Astrocyte of the cerebellum (primary cell): ENCODE data around the gene PTGDS.

Experiments used
- DNase-seq: peaks from one replicate; pipeline ENCODE4 v3.0.0-alpha.2; 2011; ENCODE audit warnings: low read depth
- H3K4me3 ChIP-seq: 2 replicates; pipeline ENCODE4 v1.5.1; 2011; ENCODE audit warnings: mild to moderate bottlenecking, low read depth, low read length, moderate library complexity
- in situ Hi-C: cut with HindIII; loops from 2 replicates; pipeline ENCODE4 v1.10.0; 2017; ENCODE audit warnings: low sequenced_read_pairs
- TF ChIP-seq, protein P1 (sequence below): IDR thresholded peaks from 2 replicates; pipeline ENCODE4 v1.5.1; 2012; ENCODE audit warnings: low read length, low read depth, moderate library complexity, mild to moderate bottlenecking; ENCODE audit errors: missing control alignments

Gene PTGDS

DNA sequence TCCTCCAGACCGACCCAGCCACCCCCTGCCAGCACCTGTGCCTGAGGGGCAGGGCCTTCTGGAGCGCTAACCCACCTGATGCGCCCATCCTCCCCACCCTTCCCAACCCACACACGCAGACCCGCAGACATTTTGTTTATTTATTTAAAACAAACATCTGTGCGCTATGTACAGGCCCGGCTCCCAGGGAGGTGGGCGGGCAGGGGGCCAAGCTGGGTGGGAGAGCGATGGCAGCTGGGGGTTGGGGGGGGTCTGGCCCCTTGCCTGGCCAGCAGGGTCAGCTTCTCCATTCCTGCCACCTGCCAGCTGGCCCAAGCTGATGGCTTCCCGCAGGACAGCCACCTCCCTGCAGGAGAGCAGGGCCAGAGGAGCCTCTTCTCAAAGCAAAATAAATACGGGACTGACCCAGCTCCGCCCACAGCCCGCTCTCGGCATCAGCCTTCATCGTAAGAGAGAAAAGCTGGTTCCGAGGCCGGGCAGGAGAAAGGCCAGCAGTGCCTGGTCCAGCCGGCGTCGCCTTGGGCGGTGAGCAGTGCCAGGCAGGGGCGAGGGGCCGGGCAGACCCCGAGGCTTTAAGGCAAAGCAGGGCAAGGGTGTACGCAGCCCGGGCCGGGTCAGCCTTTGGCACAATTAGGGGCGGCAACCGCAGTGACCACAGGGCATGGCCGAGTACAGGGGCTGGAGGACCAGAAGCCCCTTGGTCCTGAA is 30.0 kb downstream of the PTGDS start:
- no peak for DNase-seq
- no peak overlapping the region for H3K4me3 ChIP-seq
- TF ChIP-seq, protein P1, sequence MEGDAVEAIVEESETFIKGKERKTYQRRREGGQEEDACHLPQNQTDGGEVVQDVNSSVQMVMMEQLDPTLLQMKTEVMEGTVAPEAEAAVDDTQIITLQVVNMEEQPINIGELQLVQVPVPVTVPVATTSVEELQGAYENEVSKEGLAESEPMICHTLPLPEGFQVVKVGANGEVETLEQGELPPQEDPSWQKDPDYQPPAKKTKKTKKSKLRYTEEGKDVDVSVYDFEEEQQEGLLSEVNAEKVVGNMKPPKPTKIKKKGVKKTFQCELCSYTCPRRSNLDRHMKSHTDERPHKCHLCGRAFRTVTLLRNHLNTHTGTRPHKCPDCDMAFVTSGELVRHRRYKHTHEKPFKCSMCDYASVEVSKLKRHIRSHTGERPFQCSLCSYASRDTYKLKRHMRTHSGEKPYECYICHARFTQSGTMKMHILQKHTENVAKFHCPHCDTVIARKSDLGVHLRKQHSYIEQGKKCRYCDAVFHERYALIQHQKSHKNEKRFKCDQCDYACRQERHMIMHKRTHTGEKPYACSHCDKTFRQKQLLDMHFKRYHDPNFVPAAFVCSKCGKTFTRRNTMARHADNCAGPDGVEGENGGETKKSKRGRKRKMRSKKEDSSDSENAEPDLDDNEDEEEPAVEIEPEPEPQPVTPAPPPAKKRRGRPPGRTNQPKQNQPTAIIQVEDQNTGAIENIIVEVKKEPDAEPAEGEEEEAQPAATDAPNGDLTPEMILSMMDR = no peak
- in situ Hi-C loops = no loop called here

DNA sequence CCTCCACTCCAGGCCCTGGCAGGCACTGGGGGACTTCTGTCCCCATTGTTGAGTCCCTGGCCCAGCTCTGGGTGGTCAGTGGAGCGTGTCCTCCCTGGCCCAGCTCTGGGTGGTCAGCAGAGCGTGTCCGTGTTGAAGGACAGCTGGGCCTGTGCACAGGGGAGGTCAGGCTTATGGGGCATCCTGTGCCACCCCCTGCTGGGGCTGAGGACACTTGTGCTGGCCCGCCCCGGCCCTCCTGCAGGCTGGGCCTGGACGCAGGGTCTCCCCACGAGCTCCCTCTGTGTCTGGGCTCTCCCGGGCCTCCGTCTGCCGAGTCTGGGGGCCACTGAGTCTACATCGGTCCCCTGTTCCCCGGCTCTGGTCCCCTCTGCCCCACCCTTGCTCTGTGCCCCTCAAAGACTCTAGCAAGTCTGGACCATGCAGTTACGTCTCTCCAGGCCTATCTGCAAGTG is 30.5 kb downstream of the PTGDS start:
- in situ Hi-C loops = no loop called here
- no peak overlapping the region for H3K4me3 ChIP-seq
- TF ChIP-seq, protein P1 = no peak

DNA sequence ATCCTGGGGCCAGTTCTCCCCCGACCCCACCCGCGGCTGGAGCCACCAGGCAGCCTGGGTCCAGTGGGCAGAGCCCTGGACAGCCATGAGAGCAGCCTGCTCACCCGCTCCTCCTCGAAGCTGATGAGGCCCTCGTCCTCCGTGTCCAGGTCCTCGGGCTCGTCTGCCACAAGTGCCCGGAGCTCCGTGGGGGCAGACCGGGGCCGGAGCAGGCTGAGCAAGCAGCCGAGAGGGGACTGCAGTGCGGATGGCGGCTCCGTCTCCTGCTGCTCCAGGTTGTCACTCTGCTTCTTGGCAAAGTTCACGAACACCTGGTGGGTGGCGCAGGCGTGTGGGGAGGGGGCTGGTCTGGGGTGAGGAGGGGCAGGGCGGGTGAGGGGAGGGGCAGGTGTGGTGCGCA is 31.0 kb downstream of the PTGDS start:
- no peak overlapping the region for H3K4me3 ChIP-seq
- in situ Hi-C loops = no loop called here
- no peak for DNase-seq
- TF ChIP-seq, protein P1 = no peak

More for the DNA sequence above, 30.5 kb downstream of the PTGDS start:
- DNase-seq = no peak

DNA sequence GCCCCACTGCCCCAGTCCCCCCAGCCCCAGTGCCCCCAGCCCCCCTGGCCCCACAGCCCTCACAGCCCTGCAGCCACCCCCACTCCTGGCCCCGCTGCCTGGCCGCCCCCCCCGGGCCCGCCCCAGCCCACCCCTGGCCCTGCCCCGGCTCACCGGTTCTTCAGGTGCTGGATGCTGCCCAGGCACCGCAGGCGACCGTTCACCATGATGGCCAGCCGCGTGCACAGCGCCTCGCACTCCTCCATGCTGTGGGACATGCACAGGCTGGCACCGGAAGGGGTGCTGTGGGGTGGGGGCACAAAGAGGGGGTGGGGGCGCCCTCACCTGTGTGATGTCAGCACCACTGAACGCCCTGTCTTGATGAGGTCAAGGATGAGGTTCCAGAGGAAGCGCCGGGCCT is 31.9 kb downstream of the PTGDS start:
- in situ Hi-C loops = no loop called here
- TF ChIP-seq, protein P1 = no peak
- H3K4me3 ChIP-seq = no peak overlapping the region

DNA sequence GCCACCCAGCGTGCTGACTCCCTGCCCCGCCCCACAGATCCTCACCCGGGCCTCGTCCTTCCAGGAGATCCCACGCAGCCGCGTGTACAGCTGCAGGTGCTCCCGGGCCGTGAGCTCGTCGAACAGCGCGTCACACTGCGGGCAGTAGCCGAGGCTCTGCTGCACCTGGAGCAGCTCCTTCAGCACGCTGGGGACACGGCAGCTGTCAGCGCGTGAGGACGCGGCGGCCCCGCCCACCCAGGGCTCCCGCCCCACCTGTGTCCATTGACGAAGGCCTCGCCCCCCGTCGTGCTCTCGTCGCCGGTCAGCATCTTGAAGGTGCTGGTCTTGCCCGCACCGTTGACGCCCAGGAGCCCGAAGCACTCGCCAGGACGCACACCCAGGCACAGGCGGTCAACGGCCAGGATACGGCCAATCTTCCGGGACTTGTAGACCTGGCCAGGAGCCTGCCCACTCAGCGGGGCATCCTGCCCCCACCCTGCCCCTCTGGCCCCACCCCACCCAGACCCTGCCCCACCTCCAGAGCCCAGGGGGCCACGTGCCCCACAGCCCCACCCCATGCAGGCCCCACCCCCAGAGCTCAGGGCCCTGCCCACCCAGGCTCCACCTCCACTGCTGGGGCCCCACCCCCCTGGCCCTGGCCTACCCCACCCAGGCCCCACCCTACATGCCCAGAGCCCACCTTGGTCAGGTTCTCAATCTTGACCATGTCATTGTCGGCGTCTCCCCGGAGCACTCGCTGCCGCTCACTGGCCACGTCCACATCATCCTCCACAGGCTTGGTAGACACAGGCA is 32.8 kb downstream of the PTGDS start:
- no peak for DNase-seq
- H3K4me3 ChIP-seq = no peak overlapping the region
- TF ChIP-seq, protein P1 = no peak
- in situ Hi-C loops = no loop called here

More for the DNA sequence above, 31.9 kb downstream of the PTGDS start:
- DNase-seq = no peak

DNA sequence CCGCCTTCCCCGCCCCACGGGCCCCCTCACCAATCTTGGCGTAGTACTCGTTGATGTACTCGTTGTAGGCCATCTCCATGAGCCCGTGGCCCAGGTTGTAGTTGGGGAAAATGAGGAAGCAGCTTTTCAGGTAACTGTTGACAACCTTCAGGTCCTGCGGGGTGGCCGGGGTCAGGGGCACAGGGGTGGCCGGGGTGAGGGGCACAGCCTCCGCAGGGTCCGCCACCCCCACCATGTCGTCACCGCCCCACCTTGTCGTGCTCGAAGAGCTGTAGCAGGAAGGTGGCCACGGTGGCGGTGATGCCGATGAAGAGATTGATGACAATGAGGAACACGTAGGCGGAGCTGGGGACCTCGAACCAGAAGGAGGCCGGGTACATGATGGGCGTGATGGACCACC is 33.9 kb downstream of the PTGDS start:
- no peak for DNase-seq
- no peak overlapping the region for H3K4me3 ChIP-seq
- in situ Hi-C loops = no loop called here
- TF ChIP-seq, protein P1 = no peak
